Transverse colon (tissue), 3 donors: ENCODE measurements around the gene OR2AJ1.

ENCODE experiments used
- POLR2A ChIP-seq: fragments of 450-650 bp; IDR thresholded peaks from one replicate; pipeline ENCODE4 v1.6.1; 2016; ENCODE audit warnings: antibody characterized with exemption, mild to moderate bottlenecking, moderate library complexity
- TF ChIP-seq, protein P1 (sequence below), 5 experiments: fragments of 200-600 bp in 3 of 5; fragments of 450-650 bp in 2 of 5; sonication (generic) in 3 of 5; IDR thresholded peaks; 1 replicate in 2 of 5; 2 replicates in 3 of 5; pipeline ENCODE4 v1.5.1; 2016 to 2017; ENCODE audit warnings: antibody characterized with exemption in 5 of 5, inconsistent platforms in 3 of 5, mild to moderate bottlenecking in 2 of 5, moderate library complexity in 1 of 5

DNA sequence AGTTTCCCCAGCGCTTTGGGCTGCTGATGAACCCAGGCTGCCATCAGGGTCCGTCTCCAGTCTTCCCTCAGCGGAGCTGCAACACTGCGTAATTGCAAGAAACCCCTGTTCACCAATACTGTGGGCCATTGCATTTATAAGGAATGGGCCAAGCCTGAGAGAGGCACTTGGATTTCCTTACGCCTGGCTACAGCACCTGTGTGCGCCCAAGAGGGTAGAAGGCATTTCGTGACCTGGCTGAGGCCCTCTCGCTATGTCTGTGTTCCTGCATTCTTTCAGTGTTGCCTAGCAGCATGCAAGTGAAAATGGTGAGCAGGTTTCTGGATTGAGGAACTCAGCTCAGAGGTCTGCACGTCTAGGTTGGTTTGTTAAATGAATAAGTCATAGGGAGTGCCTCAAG, 41.3 kb upstream of the OR2AJ1 start:
- TF ChIP-seq, protein P1, sequence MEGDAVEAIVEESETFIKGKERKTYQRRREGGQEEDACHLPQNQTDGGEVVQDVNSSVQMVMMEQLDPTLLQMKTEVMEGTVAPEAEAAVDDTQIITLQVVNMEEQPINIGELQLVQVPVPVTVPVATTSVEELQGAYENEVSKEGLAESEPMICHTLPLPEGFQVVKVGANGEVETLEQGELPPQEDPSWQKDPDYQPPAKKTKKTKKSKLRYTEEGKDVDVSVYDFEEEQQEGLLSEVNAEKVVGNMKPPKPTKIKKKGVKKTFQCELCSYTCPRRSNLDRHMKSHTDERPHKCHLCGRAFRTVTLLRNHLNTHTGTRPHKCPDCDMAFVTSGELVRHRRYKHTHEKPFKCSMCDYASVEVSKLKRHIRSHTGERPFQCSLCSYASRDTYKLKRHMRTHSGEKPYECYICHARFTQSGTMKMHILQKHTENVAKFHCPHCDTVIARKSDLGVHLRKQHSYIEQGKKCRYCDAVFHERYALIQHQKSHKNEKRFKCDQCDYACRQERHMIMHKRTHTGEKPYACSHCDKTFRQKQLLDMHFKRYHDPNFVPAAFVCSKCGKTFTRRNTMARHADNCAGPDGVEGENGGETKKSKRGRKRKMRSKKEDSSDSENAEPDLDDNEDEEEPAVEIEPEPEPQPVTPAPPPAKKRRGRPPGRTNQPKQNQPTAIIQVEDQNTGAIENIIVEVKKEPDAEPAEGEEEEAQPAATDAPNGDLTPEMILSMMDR (IDR thresholded peaks at IDR 0.05): no peak
- no peak for TF ChIP-seq POLR2A
